GM19328 (cell line): Measurements from ENCODE around the gene FANK1.

ENCODE experiments used
- ATAC-seq: cut with Tn5 transposase; IDR thresholded peaks from one replicate; pipeline ENCODE4 v1.9.1; 2021; ENCODE audit warnings: mild to moderate bottlenecking, moderate library complexity; ENCODE audit not compliant: unreplicated experiment

FANK1 gene

DNA sequence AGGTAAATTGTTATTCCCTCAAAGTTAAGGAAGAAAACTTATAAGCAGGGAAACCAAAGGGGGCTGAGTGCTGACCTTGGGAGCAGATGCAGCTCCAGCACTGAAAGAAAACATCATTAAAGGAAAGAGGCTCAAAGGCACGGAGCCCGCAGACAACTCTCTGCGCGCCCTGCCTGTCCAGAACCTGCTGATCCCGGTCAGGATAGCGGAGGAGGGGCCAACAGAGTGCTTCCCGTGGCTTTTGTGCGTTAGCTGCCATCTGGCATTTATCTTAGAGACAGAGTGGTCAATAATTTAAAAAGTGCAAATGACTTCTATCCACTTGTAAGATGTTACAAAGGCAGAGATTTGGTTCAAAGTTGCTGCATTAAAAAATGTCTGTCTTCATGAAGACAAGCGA is 162.1 kb downstream of the FANK1 start:
- ATAC-seq = no peak
